ENCODE results near the gene LAMA2. TPM values are rescaled to one million over a fixed set of nuclear protein-coding genes. Genes with fewer than 3 reads are reported as not detected.

Gene LAMA2
- total RNA-seq, 1 experiment from 2014 or later = 4.2 TPM

DNA sequence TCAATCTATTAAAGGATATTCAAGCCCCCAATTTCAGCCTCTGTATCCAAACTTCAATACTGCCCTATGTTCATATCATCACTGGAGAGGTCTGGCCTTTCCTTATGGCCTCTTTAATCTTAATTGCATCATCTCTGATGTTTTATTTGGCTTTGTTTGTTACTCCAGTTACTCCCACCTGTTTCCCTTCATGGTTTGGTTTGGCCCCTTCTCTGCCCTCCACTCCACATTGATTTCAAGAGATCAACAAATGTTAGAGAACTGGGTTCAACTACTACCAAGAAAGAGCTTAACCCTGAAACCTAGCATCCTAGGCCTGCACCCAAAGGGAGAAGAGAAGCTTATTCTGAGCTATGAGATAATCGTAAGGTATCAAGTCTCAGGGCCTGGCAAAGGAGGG lies 221.6 kb downstream of the LAMA2 start:
- Histone ChIP-seq H3K27me3 (ENCODE audit: insufficient read depth, low read length) (no peaks in the 10 kb centered on the region), H3T11ph (ENCODE audit: low read length) (no peak overlapping the region), H2BK20ac (ENCODE audit: low read depth, low read length, poor library complexity, severe bottlenecking) (no peak overlapping the region), H4K91ac (ENCODE audit: insufficient read length, low read depth, low read length) (no peak overlapping the region), H3K4me1 (ENCODE audit: insufficient read depth, low read length) (no peaks in the 10 kb centered on the region; the same call in 1 of the 2 replicates), H2AK5ac (ENCODE audit: insufficient read length, low read length) (no peak overlapping the region), H3K9ac (ENCODE audit: extremely low read depth, insufficient read length, low read length) (no peak overlapping the region), H3K4me2 (ENCODE audit: insufficient read depth, insufficient read length, low read length) (no peak overlapping the region), H2BK12ac (ENCODE audit: insufficient read length, low read depth, low read length) (no peak overlapping the region), H4K8ac (replicated peaks; ENCODE audit: insufficient read length, low read depth, low read length) (no peak overlapping the region), H4K5ac (ENCODE audit: insufficient read length, low read depth, low read length) (no peak overlapping the region), H4K20me1 (ENCODE audit: control insufficient read depth, insufficient read depth, insufficient read length) (no peaks in the 10 kb centered on the region), H3K14ac (ENCODE audit: insufficient read depth, low read length) (no peak overlapping the region), H3K18ac (ENCODE audit: insufficient read length, low read depth, low read length) (no peak overlapping the region), H3K23ac (ENCODE audit: insufficient read length, low read depth, low read length) (no peak overlapping the region), H3K79me1 (ENCODE audit: insufficient read depth, low read depth, low read length, poor library complexity, severe bottlenecking) (no peaks in the 10 kb centered on the region), H2BK120ac (ENCODE audit: low read depth, low read length, poor library complexity, severe bottlenecking) (no peak overlapping the region), H3K23me2 (ENCODE audit: insufficient read length, low read depth, low read length, poor library complexity, severe bottlenecking) (no peaks in the 10 kb centered on the region), H3K9me3 (ENCODE audit: control insufficient read depth, low read depth, low read length) (no peaks in the 10 kb centered on the region), H3K56ac (ENCODE audit: insufficient read length, low read depth, low read length) (no peak overlapping the region), H2BK15ac (ENCODE audit: low read depth, low read length) (no peak overlapping the region), H3K4ac (ENCODE audit: low read depth, low read length) (no peak overlapping the region), H3K27ac (ENCODE audit: insufficient read length, low read depth, low read length) (no peak overlapping the region), H2BK5ac (ENCODE audit: insufficient read length, low read length) (no peak overlapping the region), H2AFZ (ENCODE audit: low read length) (no peak overlapping the region), H3K79me2 (ENCODE audit: insufficient read depth, low read length) (no peaks in the 10 kb centered on the region)
- Mint-ChIP-seq H3K27ac (no peak overlapping the region), H3K4me3 (no peak overlapping the region), H3K4me1 (peaks cover 17 to 18% of the 10 kb centered on the region in 2 experiments), H3K36me3 (ENCODE audit: insufficient read depth in 1 of 3, low read depth in 3 of 3) (no peaks in the 10 kb centered on the region), H3K9me3 (no peaks in the 10 kb centered on the region), H3K27me3 (ENCODE audit: low read depth) (no peaks in the 10 kb centered on the region)
- no CpG with 5 or more reads among the region's 1 CpG for WGBS (ENCODE audit: extremely low coverage, insufficient read length, low lambda C conversion rate)
- TF ChIP-seq, protein P1, sequence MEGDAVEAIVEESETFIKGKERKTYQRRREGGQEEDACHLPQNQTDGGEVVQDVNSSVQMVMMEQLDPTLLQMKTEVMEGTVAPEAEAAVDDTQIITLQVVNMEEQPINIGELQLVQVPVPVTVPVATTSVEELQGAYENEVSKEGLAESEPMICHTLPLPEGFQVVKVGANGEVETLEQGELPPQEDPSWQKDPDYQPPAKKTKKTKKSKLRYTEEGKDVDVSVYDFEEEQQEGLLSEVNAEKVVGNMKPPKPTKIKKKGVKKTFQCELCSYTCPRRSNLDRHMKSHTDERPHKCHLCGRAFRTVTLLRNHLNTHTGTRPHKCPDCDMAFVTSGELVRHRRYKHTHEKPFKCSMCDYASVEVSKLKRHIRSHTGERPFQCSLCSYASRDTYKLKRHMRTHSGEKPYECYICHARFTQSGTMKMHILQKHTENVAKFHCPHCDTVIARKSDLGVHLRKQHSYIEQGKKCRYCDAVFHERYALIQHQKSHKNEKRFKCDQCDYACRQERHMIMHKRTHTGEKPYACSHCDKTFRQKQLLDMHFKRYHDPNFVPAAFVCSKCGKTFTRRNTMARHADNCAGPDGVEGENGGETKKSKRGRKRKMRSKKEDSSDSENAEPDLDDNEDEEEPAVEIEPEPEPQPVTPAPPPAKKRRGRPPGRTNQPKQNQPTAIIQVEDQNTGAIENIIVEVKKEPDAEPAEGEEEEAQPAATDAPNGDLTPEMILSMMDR (conservative IDR thresholded peaks at IDR 0.05) = no peak
- no peak for DNase-seq
